Esophagus squamous epithelium (tissue), 5 donors: ENCODE data around the gene TBCK. TPM values are rescaled to one million over a fixed set of nuclear protein-coding genes. Genes with fewer than 3 reads are reported as not detected.

Experiments
- DNase-seq: peaks from one replicate; lab custom pipeline; 2025; lab: John Stamatoyannopoulos, UW
- H3K27ac ChIP-seq, 4 donors: fragments of 200-600 bp; sonication (generic); one replicate each; pipeline ENCODE4 v1.5.1; 2016 to 2019; ENCODE audit warnings: mild to moderate bottlenecking in 1 of 4
- H3K27me3 ChIP-seq, 4 donors: fragments of 200-600 bp; sonication (generic); 1 replicate in 3 of 4; 2 replicates in 1 of 4; pipeline versions ENCODE4 v1.5.1 to v1.6.0; 2017 to 2021; ENCODE audit warnings: antibody characterized with exemption in 1 of 4
- H3K36me3 ChIP-seq, 3 donors: fragments of 200-600 bp; sonication (generic); one replicate each; pipeline ENCODE4 v1.5.1; 2016 to 2019
- H3K4me1 ChIP-seq, 3 donors: fragments of 200-600 bp; sonication (generic); one replicate each; pipeline ENCODE4 v1.5.1; 2017 to 2019
- H3K4me3 ChIP-seq, 4 donors: fragments of 200-600 bp; sonication (generic); 1 replicate in 3 of 4; 2 replicates in 1 of 4; pipeline ENCODE4 v1.5.1; 2016 to 2019; ENCODE audit warnings: mild to moderate bottlenecking in 2 of 4, moderate library complexity in 1 of 4
- H3K9me3 ChIP-seq, 3 donors: fragments of 200-600 bp; sonication (generic); one replicate each; pipeline ENCODE4 v1.5.1; 2016 to 2019
- CTCF ChIP-seq, 6 experiments: fragments of 450-650 bp in 4 of 6; fragments of 200-600 bp in 2 of 6; sonication (generic) in 2 of 6; IDR thresholded peaks; one replicate each; pipeline ENCODE4 v1.5.1; 2016 to 2019; ENCODE audit warnings: antibody characterized with exemption in 6 of 6, mild to moderate bottlenecking in 4 of 6, moderate library complexity in 4 of 6
- POLR2A ChIP-seq, 4 donors: fragments of 450-650 bp; IDR thresholded peaks; one replicate each; pipeline ENCODE4 v1.6.1; 2017; ENCODE audit warnings: antibody characterized with exemption in 4 of 4, mild to moderate bottlenecking in 4 of 4, moderate library complexity in 3 of 4
- WGBS, 2 donors: methylation state at CpG; one replicate each; pipeline ENCODE4 v1.1.5; 2018; 5-methylcytosine and 5-hydroxymethylcytosine counted together
- intact Hi-C: fragments of 100-400 bp; cut with DNase I; formaldehyde crosslinking; loops from one replicate; pipeline ENCODE4 v1.15.0; 2022
- total RNA-seq, 4 donors: library from RNA; depleted of rRNA; stranded (reverse); fragments of >200 nt; gene quantifications; one replicate each; pipeline ENCODE4 v1.1.0, GENCODE V29; 2016
- donor health status: DM: yes; HTN: yes; CAD: no.

The TBCK gene
- total RNA-seq, 4 donors from 2014 or later = 14.2 to 29.8 (median 16.9) TPM

GRCh38 chr4:106104276-106104675 is 211.7 kb downstream of the TBCK start:
- Histone ChIP-seq H3K27me3 (no peaks in the 10 kb centered on the region), H3K4me1 (no peaks in the 10 kb centered on the region), H3K9me3 (peaks cover 0 to 3% (median 1%) of the 10 kb centered on the region in 3 donors), H3K36me3 (peaks cover 0 to 49% (median 0%) of the 10 kb centered on the region in 3 donors), H3K4me3 (no peak overlapping the region), H3K27ac (no peak overlapping the region)
- DNase-seq = no peak
- intact Hi-C loops = no loop called here
- 78% methylated on average over 1 of the region's 1 CpG; no CpG with 5 or more reads in 1 of the 2 donors for WGBS, 2 donors
- TF ChIP-seq POLR2A (IDR thresholded peaks at IDR 0.05) (no peak), CTCF (IDR thresholded peaks at IDR 0.05) (no peak)

- Histone ChIP-seq H3K4me1 (no peaks in the 10 kb centered on the region), H3K4me3 (no peak overlapping the region), H3K36me3 (peaks cover under 1 to 38% (median 1%) of the 10 kb centered on the region in 3 donors), H3K9me3 (peaks cover 0 to 10% (median 3%) of the 10 kb centered on the region in 3 donors), H3K27ac (no peak overlapping the region), H3K27me3 (no peaks in the 10 kb centered on the region)
- DNase-seq = no peak
- intact Hi-C loops = no loop called here
- 56 to 80% methylated on average over 1 of the region's 1 CpG for whole genome bisulfite sequencing, 2 donors
- no peak for TF ChIP-seq POLR2A (IDR thresholded peaks at IDR 0.05)
- TF ChIP-seq CTCF (IDR thresholded peaks at IDR 0.05) = no peak
Measured at GRCh38 chr4:106096454-106096853, 219.6 kb downstream of the TBCK start.

GRCh38 chr4:106095408-106095807 is 220.6 kb downstream of the TBCK start:
- Histone ChIP-seq H3K4me3 (no peak overlapping the region), H3K9me3 (peaks cover 0 to 21% (median 12%) of the 10 kb centered on the region in 3 donors), H3K27me3 (no peaks in the 10 kb centered on the region), H3K36me3 (peaks cover 6 to 48% (median 6%) of the 10 kb centered on the region in 3 donors), H3K4me1 (no peaks in the 10 kb centered on the region), H3K27ac (no peak overlapping the region)
- intact Hi-C loops = no loop called here
- TF ChIP-seq POLR2A (IDR thresholded peaks at IDR 0.05) (no peak), CTCF (IDR thresholded peaks at IDR 0.05) (no peak)
- no peak for DNase-seq
- whole genome bisulfite sequencing, 2 donors = 42 to 44% methylated on average over 2 of the region's 2 CpGs

GRCh38 chr4:106092361-106093040 is 223.5 kb downstream of the TBCK start:
- H3K9me3 ChIP-seq = peaks cover 0 to 47% (median 12%) of the 10 kb centered on the region in 3 donors
- WGBS, 2 donors = 92 to 94% methylated on average over 2 to 8 of the region's 24 CpGs
- no peaks in the 10 kb centered on the region for H3K4me1 ChIP-seq
- no peaks in the 10 kb centered on the region for H3K27me3 ChIP-seq
- peaks cover 6 to 72% (median 6%) of the 10 kb centered on the region in 3 donors for H3K36me3 ChIP-seq
- H3K27ac ChIP-seq = no peak overlapping the region
- no peak overlapping the region for H3K4me3 ChIP-seq
- intact Hi-C loops = no loop called here
- no peak for DNase-seq
- TF ChIP-seq CTCF (IDR thresholded peaks at IDR 0.05) = no peak
- no peak for TF ChIP-seq POLR2A (IDR thresholded peaks at IDR 0.05)

- no peak overlapping the region for H3K27ac ChIP-seq
- DNase-seq = no peak
- no peaks in the 10 kb centered on the region for H3K27me3 ChIP-seq
- H3K4me1 ChIP-seq = no peaks in the 10 kb centered on the region
- TF ChIP-seq POLR2A (IDR thresholded peaks at IDR 0.05) = no peak
- H3K4me3 ChIP-seq = no peak overlapping the region
- intact Hi-C loops = no loop called here
- peaks cover 6 to 72% (median 6%) of the 10 kb centered on the region in 3 donors for H3K36me3 ChIP-seq
- peaks cover 0 to 53% (median 12%) of the 10 kb centered on the region in 3 donors for H3K9me3 ChIP-seq
Measured at GRCh38 chr4:106090826-106091225, 225.2 kb downstream of the TBCK start.
